Measurements from ENCODE around the gene ZNF79.

Gene ZNF79

GRCh38 chr9:127423934-127424675 lies at the start of gene ZNF79:
TSS of gene ZNF79 (plus strand) at chr9:127424382. CDS start at chr9:127424788, 406 bp downstream.
- peak; percentile 98 for DNase-seq (ENCODE audit: low read depth, low spot score)

DNA sequence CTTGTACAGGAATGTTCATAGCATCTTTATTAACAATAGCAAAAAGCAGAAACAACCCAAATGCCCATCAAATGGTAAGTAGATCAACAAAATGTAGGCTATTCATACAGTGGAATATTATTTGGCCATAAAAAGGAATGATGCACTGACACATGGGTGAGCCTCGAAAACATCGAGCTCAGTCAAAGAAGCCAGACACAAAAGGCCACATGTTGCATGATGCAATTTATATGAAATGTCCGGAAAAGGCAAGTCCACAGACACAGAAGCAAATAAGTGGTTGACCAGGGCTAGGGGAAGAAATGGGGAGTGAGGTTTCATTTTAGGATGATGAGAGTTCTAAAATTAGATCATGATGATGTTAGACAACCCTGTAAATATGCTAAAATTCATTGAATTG lies 43.7 kb upstream of the ZNF79 start:
- DNase-seq (ENCODE audit: low read depth, low spot score): no peak

DNA sequence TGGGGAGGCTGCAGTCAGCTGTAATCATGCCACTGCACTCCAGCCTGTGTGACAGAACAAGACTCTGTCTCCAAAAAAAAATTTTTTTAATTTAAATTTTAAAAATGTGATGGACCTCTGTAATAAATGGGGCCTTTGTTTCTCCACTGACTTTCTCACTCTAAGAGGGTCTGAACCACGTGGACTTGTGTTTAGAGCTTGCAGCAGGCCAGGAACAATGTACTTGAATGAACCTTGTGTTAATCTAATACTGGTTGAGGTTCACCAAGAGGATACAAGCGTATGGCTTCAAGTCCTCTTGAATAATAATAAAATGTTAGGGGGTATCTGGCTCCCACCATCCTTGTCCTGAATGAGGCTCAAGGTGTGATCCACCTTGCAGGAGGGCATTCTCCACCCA lies 41.6 kb upstream of the ZNF79 start:
- DNase-seq (ENCODE audit: low read depth, low spot score): no peak

- no peak for DNase-seq (ENCODE audit: low read depth, low spot score)
These were observed 40.0 kb upstream of the ZNF79 start for GRCh38 chr9:127384016-127384730.

DNA sequence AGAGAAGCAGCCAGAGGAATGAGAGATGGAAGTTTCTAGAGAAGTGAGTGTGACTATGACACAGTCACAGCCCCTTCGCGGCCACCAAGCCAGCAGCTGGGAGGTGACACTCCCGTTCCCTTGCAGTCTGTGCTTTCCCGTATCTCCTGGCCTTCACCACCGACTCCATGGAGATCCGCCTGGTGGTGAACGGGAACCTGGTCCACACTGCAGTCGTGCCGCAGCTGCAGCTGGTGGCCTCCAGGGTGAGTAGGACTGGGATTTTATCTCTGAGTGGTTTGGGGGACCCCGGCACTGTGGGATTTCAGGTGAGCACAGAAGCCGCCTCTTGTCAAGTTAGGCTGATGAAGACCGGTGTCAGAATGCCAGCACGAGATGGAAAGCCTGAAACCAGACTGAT lies 39.3 kb upstream of the ZNF79 start:
- no peak for DNase-seq (ENCODE audit: low read depth, low spot score)

- DNase-seq (ENCODE audit: low read depth, low spot score): no peak
These were observed 37.9 kb upstream of the ZNF79 start for GRCh38 chr9:127386249-127386648.

DNA sequence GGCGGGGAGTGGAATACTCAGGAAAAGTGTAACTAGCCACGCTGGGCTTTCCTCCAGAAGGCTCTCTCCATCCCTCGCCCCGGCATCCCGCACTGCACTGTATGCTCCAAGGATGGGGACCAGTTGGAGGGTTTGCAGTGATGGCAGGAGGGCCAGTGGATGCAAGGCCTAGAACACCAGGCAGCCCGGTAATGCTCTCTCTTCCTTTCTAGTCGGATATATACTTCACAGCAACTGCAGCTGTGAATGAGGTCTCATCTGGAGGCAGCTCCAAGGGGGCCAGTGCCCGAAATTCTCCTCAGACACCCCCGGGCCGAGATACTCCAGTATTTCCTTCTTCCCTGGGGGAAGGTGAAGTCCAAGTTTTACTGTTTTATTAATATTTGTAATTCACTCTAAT lies 37.2 kb upstream of the ZNF79 start:
- no peak for DNase-seq (ENCODE audit: low read depth, low spot score)

DNA sequence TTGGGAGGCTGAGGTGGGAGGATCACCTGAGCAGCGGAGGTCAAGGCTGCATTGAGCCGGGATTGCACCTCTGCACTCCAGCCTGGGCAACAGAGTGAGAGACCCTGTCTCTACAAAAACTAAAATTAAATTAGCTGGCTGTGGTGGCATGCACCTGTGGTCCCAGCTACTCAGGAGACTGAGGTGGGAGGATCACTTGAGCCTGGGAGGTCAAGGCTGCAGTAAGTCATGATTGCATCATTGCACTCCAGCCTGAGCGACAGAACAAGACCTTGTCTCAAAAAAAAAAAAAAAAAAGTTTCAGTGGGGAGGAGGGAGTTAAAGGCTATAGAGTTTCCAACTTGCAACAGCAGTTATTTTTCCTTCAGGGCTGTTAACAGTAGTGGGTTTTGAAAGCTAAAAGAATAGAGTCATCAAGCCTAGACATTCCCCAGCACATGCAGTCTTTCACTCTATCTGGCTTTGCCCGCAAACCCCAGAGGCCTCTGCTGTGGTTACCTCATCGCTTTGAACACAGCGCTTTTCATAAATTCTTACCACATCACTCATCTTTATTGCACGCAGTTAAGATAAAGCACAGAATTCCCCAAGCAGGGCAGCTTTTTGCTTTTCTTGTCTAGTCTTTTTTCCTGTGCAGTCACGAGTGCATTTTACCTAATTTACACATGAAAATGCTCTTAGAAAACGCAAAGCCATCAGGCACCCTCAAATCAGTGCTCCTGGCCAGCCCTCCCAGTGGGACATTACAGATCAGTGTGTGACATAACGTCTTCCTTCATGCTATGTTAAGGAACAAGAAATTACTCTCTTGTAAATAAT lies 35.9 kb upstream of the ZNF79 start:
- peak; percentile 97 for DNase-seq (ENCODE audit: low read depth, low spot score)

GRCh38 chr9:127388856-127389238 lies 35.3 kb upstream of the ZNF79 start:
- peak; percentile 55 for DNase-seq (ENCODE audit: low read depth, low spot score)

- no peak for DNase-seq (ENCODE audit: low read depth, low spot score)
These were observed 34.6 kb upstream of the ZNF79 start for GRCh38 chr9:127389381-127390247.

GRCh38 chr9:127390248-127390545 lies 34.0 kb upstream of the ZNF79 start:
- no peak for DNase-seq (ENCODE audit: low read depth, low spot score)

- peak; percentile 25 for DNase-seq (ENCODE audit: low read depth, low spot score)
These were observed 33.6 kb upstream of the ZNF79 start for GRCh38 chr9:127390563-127390962.

- no peak for DNase-seq (ENCODE audit: low read depth, low spot score)
These were observed 32.0 kb upstream of the ZNF79 start for GRCh38 chr9:127392166-127392565.

- DNase-seq (ENCODE audit: low read depth, low spot score): no peak
These were observed 31.2 kb upstream of the ZNF79 start for GRCh38 chr9:127392976-127393375.

DNA sequence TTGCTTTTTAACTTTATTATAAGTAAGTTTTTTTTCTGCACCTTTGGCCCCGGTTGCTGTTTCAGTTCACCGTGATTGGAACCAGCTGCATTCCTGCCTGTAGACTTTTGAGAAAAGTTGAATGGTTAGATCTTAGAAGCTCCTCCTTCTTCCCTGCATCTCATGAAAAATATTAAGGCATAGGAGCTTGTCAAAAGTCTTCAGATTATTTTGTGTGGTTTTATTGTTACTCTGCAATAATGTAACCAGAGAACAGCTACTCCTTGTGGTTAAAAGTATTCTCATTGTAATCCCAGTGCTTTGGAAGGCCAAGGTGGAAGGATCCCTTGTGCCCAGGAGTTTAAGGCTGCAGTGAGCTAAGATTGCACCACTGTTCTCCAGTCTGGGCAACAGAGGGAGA lies 30.5 kb upstream of the ZNF79 start:
- DNase-seq (ENCODE audit: low read depth, low spot score): peak; percentile 19

DNA sequence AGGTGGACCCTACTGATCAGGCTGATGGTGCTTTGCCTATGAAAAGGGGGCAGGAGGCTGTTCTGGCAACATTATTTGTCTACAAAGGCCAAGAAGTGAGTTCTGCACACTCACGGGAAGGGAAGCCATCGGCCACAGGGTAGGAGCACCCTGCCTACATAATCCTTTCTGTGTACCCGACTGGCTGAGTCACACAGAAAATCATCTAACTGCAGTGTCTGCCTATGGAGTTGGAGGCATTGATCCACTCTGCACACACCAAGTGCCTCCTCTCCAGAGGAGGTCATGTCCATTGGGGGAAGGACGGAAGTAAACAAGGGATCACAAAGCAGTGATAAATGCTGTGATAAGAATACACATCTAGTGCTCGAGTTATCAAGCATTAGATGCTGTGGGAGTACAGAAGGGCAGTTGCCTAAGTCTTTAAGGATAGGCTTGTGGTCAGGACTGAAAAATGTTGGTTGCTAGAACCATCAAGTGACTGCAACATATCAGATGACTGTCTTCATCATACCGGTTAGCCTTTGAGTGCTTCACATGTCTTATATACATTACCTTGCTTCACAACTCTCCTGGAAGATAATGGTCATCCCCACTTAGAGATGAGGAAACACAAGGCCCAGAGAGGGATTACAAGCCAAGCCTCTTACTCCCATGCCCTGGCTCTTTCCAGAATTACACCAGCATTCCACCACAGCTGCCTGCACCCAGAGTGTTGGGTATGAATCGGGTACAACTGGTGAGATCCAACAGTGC lies 28.5 kb upstream of the ZNF79 start:
- no peak for DNase-seq (ENCODE audit: low read depth, low spot score)

GRCh38 chr9:127396253-127396807 lies 27.9 kb upstream of the ZNF79 start:
- DNase-seq (ENCODE audit: low read depth, low spot score): no peak

DNA sequence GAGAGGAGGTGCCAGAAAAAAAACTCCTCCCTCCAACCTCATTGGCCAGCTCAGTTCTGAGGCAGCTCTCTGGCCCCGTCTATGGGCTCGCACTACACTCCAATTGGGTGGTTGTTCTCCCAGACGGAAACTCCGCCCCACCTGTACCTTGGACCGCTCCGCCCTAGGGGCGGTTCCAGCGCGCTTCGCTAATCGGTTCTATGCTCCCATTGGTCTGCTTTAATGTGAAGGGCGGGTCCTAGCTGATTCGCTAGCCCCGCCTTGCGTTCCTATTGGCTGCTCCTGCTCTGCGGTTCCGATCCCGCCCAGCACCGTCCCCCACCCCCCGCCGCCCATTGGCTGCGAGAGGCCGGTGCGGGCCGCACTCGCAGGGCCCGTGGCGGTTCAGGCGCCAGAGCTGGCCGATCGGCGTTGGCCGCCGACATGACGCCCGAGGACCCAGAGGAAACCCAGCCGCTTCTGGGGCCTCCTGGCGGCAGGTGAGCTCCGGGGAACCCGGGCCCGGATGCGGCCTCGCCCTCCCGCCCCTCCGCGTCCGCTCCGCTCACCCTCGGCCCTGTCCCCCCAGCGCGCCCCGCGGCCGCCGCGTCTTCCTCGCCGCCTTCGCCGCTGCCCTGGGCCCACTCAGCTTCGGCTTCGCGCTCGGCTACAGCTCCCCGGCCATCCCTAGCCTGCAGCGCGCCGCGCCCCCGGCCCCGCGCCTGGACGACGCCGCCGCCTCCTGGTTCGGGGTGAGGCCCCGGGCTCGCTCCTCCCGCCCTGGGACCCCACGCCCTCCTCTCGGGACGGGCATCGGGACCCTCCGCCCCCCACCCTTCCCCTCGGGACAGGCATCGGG lies 27.2 kb upstream of the ZNF79 start, which contains the start of gene SLC2A8:
TSS of gene SLC2A8 (plus strand) at position 362 of the 838 bp plus-strand sequence. CDS start at position 424, 62 bp downstream.
- DNase-seq (ENCODE audit: low read depth, low spot score): peak; percentile 100

DNA sequence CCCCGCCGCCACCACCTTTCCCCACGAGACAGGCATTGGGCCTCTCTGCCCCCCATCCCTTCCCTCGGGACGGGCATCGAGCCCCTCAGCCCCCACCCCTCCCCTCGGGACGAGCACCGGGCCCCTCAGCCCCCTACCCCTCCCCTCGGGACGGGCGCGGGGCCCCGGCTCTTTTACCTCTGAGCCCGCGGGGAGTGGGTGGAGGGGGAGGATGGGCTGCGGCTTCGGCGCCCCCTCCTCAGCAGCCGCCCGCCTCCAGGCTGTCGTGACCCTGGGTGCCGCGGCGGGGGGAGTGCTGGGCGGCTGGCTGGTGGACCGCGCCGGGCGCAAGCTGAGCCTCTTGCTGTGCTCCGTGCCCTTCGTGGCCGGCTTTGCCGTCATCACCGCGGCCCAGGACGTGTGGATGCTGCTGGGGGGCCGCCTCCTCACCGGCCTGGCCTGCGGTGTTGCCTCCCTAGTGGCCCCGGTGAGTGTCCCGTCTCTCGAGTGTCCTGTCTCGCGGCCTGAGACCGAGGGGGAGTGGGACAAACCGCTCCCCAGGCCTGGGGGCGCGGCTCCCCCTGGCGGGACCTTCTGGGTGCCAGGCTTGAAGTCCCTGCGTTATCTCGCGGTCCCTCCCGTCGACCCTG lies 26.4 kb upstream of the ZNF79 start:
- DNase-seq (ENCODE audit: low read depth, low spot score): peak; percentile 82
